HCT116 (cell line): ENCODE results near the gene TBX2.

Experiments
- CTCF ChIP-seq, 3 experiments: fragments of 200-600 bp in 1 of 3; sonication (generic) in 1 of 3; IDR thresholded peaks in 2 of 3; conservative IDR thresholded peaks in 1 of 3; 2 replicates each; pipeline ENCODE4 v1.5.1; 2012 to 2017; ENCODE audit warnings: low read depth in 2 of 3, low read length in 2 of 3, antibody characterized with exemption in 1 of 3, borderline replicate concordance in 1 of 3, control low read depth in 1 of 3, mild to moderate bottlenecking in 1 of 3, mixed read lengths in 1 of 3, mixed run types in 1 of 3, moderate library complexity in 1 of 3; ENCODE audit not compliant: insufficient read depth in 1 of 3
- EZH2 ChIP-seq: fragments of 200-600 bp; sonication (generic); IDR thresholded peaks from 2 replicates; pipeline ENCODE4 v1.6.1; 2017; ENCODE audit warnings: antibody characterized with exemption, mixed run types
- EZH2phosphoT487 ChIP-seq: fragments of 200-600 bp; IDR thresholded peaks from 2 replicates; pipeline ENCODE4 v1.6.1; 2018; ENCODE audit warnings: antibody characterized with exemption, borderline replicate concordance
- FOSL1 ChIP-seq: IDR thresholded peaks from 2 replicates; pipeline ENCODE4 v1.6.1; 2012; ENCODE audit warnings: low read depth
- JUND ChIP-seq: IDR thresholded peaks from 2 replicates; pipeline ENCODE4 v1.6.1; 2012
- POLR2A ChIP-seq: IDR thresholded peaks from 2 replicates; pipeline ENCODE4 v1.7.0; 2011; ENCODE audit warnings: borderline replicate concordance; ENCODE audit not compliant: insufficient read depth, insufficient read length; ENCODE audit errors: extremely low read depth
- POLR2AphosphoS5 ChIP-seq: IDR thresholded peaks from 2 replicates; pipeline ENCODE4 v1.6.1; 2011; ENCODE audit warnings: mild to moderate bottlenecking, low read depth, low read length, moderate library complexity
- RAD21 ChIP-seq: IDR thresholded peaks from 2 replicates; pipeline ENCODE4 v1.6.1; 2012; ENCODE audit warnings: low read depth, mild to moderate bottlenecking
- REST ChIP-seq: IDR thresholded peaks from 2 replicates; pipeline ENCODE4 v1.6.1; 2012; ENCODE audit warnings: low read depth
- SIN3A ChIP-seq: IDR thresholded peaks from 2 replicates; pipeline ENCODE4 v1.6.1; 2012; ENCODE audit warnings: low read depth
- SP1 ChIP-seq: IDR thresholded peaks from 2 replicates; pipeline ENCODE4 v1.6.1; 2012; ENCODE audit warnings: low read depth
- ZBTB33 ChIP-seq: IDR thresholded peaks from 2 replicates; pipeline ENCODE4 v1.6.1; 2011; ENCODE audit warnings: mild to moderate bottlenecking, low read length, moderate library complexity; ENCODE audit not compliant: insufficient replicate concordance; ENCODE audit errors: extremely low read depth
- ZNF274 ChIP-seq: fragments of 200-500 bp; sonication (Bioruptor generic); IDR thresholded peaks from 2 replicates; pipeline ENCODE4 v1.6.1; 2014; ENCODE audit warnings: mild to moderate bottlenecking, low read depth, low read length, inconsistent platforms

GRCh38 chr17:61400066-61400716 lies 548 bp downstream of the TBX2 start:
- TF ChIP-seq POLR2A (no peak), CTCF (IDR thresholded peaks at IDR 0.05 in 2 of 3, conservative IDR thresholded peaks at IDR 0.05 in 1 of 3; ENCODE audit: borderline replicate concordance in 1 of 3, insufficient read depth in 1 of 3, low read depth in 2 of 3, low read length in 2 of 3) (no peak), SP1 (no peak), FOSL1 (no peak), EZH2 (no peak), POLR2AphosphoS5 (no peak), ZNF274 (no peak), SIN3A (no peak), ZBTB33 (no peak), RAD21 (no peak), EZH2phosphoT487 (no peak), REST (no peak), JUND (no peak)
